GM23338 (cell line): ENCODE measurements around the gene IKZF3. TPM values are rescaled to one million over a fixed set of nuclear protein-coding genes. Genes with fewer than 3 reads are reported as not detected.
A peak's percentile ranks its signal among the peaks of the same experiment; 100 is the strongest.

Source experiments
- ATAC-seq: fragments of 200-7000 bp; cut with Tn5 transposase; 3 replicates; pipeline ENCODE4 v1.9.1; 2020
- DNase-seq: peaks from one replicate; pipeline ENCODE4 v3.0.0-alpha.2; 2015; ENCODE audit warnings: low spot score
- H2AFZ ChIP-seq: fragments of 200-600 bp; sonication (generic); 2 replicates; pipeline ENCODE4 v1.8.0; 2016; ENCODE audit warnings: antibody characterized with exemption, mild to moderate bottlenecking, moderate library complexity
- H3F3A ChIP-seq: fragments of 200-600 bp; sonication (generic); replicated peaks from 2 replicates; pipeline ENCODE4 v1.8.0; 2017; ENCODE audit warnings: antibody characterized with exemption, mixed run types, low read depth
- H3K27ac ChIP-seq: fragments of 200-600 bp; sonication (generic); 2 replicates; pipeline ENCODE4 v1.6.1; 2016; ENCODE audit warnings: low read depth
- H3K27me3 ChIP-seq: fragments of 200-600 bp; sonication (generic); 2 replicates; pipeline ENCODE4 v1.8.0; 2016; ENCODE audit warnings: mild to moderate bottlenecking, mixed run types, moderate library complexity; ENCODE audit not compliant: insufficient read depth
- H3K36me3 ChIP-seq: fragments of 200-600 bp; sonication (generic); 2 replicates; pipeline ENCODE4 v1.8.0; 2016; ENCODE audit warnings: mild to moderate bottlenecking; ENCODE audit not compliant: insufficient read depth
- H3K4me1 ChIP-seq: fragments of 200-600 bp; sonication (generic); 2 replicates; pipeline ENCODE4 v1.8.0; 2016; ENCODE audit warnings: mild to moderate bottlenecking, moderate library complexity; ENCODE audit not compliant: insufficient read depth
- H3K4me2 ChIP-seq: fragments of 200-600 bp; sonication (generic); 2 replicates; pipeline ENCODE4 v1.7.1; 2017; ENCODE audit warnings: mixed run types
- H3K4me3 ChIP-seq: fragments of 200-600 bp; sonication (generic); 2 replicates; pipeline ENCODE4 v1.6.1; 2016; ENCODE audit warnings: mixed run types
- H3K79me2 ChIP-seq: fragments of 200-600 bp; sonication (generic); replicated peaks from 2 replicates; pipeline ENCODE4 v1.8.0; 2017; ENCODE audit warnings: mild to moderate bottlenecking; ENCODE audit not compliant: insufficient read depth
- H3K9me2 ChIP-seq: fragments of 200-600 bp; sonication (generic); 2 replicates; pipeline ENCODE4 v1.8.0; 2017; ENCODE audit not compliant: insufficient read depth
- H4K20me1 ChIP-seq: fragments of 200-600 bp; sonication (generic); replicated peaks from 2 replicates; pipeline ENCODE4 v1.8.0; 2017; ENCODE audit warnings: mild to moderate bottlenecking; ENCODE audit not compliant: insufficient read depth
- H3K27ac Mint-ChIP-seq: 2 replicates; pipeline ENCODE4 v1.8.0; 2020; ENCODE audit warnings: inconsistent platforms, mild to moderate bottlenecking, moderate library complexity, mixed read lengths
- H3K27me3 Mint-ChIP-seq: 3 replicates; pipeline ENCODE4 v1.8.0; 2022; ENCODE audit warnings: low read depth, mild to moderate bottlenecking, moderate library complexity, mixed read lengths, inconsistent platforms; ENCODE audit not compliant: insufficient read depth, poor library complexity
- H3K36me3 Mint-ChIP-seq: 3 replicates; pipeline ENCODE4 v1.8.0; 2021; ENCODE audit warnings: low read depth, mild to moderate bottlenecking, inconsistent platforms, moderate library complexity, mixed read lengths
- H3K4me1 Mint-ChIP-seq: 3 replicates; pipeline ENCODE4 v1.8.0; 2020; ENCODE audit warnings: mild to moderate bottlenecking, inconsistent platforms, mixed read lengths
- H3K4me3 Mint-ChIP-seq: 3 replicates; pipeline ENCODE4 v1.8.0; 2021; ENCODE audit warnings: moderate library complexity, mild to moderate bottlenecking, inconsistent platforms, mixed read lengths
- H3K9me3 Mint-ChIP-seq: 3 replicates; pipeline ENCODE4 v1.8.0; 2020; ENCODE audit warnings: moderate library complexity, mild to moderate bottlenecking, inconsistent platforms, mixed read lengths
- CREB1 ChIP-seq: fragments of 250-450 bp; sonication (Bioruptor Pico); IDR thresholded peaks from 2 replicates; pipeline ENCODE4 v1.5.0; 2020; ENCODE audit warnings: low read depth, mild to moderate bottlenecking, moderate library complexity
- EZH2 ChIP-seq: fragments of 200-600 bp; sonication (generic); IDR thresholded peaks from one replicate; pipeline ENCODE4 v1.8.0; 2017; ENCODE audit warnings: antibody characterized with exemption, mild to moderate bottlenecking, low read depth; ENCODE audit not compliant: unreplicated experiment
- EZH2phosphoT487 ChIP-seq: fragments of 200-600 bp; sonication (generic); IDR thresholded peaks from one replicate; pipeline ENCODE4 v1.8.1; 2018; ENCODE audit warnings: antibody characterized with exemption; ENCODE audit not compliant: unreplicated experiment
- JUNB ChIP-seq: IDR thresholded peaks from one replicate; pipeline ENCODE4 v1.6.1; 2016; ENCODE audit warnings: antibody characterized with exemption; ENCODE audit not compliant: unreplicated experiment
- NANOG ChIP-seq: IDR thresholded peaks from 2 replicates; pipeline ENCODE4 v1.6.1; 2016; ENCODE audit warnings: antibody characterized with exemption, borderline replicate concordance
- POLR2AphosphoS5 ChIP-seq: IDR thresholded peaks from 2 replicates; pipeline ENCODE4 v1.6.1; 2016; ENCODE audit warnings: antibody characterized with exemption, low read depth
- STAT1 ChIP-seq: IDR thresholded peaks from one replicate; pipeline ENCODE4 v1.6.1; 2016; ENCODE audit warnings: antibody characterized with exemption; ENCODE audit not compliant: unreplicated experiment
- ZNF114 ChIP-seq: fragments of 250-450 bp; sonication (Bioruptor Pico); IDR thresholded peaks from 2 replicates; pipeline ENCODE4 v1.5.0; 2020; ENCODE audit warnings: mild to moderate bottlenecking, moderate library complexity
- ZNF331 ChIP-seq: fragments of 250-450 bp; sonication (Bioruptor Pico); IDR thresholded peaks from 2 replicates; pipeline ENCODE4 v1.5.0; 2020; ENCODE audit warnings: low read depth, mild to moderate bottlenecking, moderate library complexity
- polyA plus RNA-seq: library from polyadenylated mRNA; unstranded; fragments of >200 nt; fragmentation: Nextera tagmentation; extraction: Ambion mirVana; gene quantifications from 2 replicates; pipeline ENCODE4 v1.2.1, GENCODE V29; 2016
- total RNA-seq: library from RNA; depleted of rRNA; stranded (reverse); fragments of >200 nt; shearing (Covaris generic); gene quantifications from 2 replicates; pipeline ENCODE4 v1.2.3, GENCODE V29; 2014
- TF ChIP-seq, protein P1 (sequence below), 2 experiments: fragments of 200-600 bp in 1 of 2; sonication (generic) in 1 of 2; conservative IDR thresholded peaks; 2 replicates each; pipeline versions ENCODE4 v1.5.1 to v1.6.1; 2016 to 2017; ENCODE audit warnings: antibody characterized with exemption in 2 of 2, low read depth in 2 of 2, mild to moderate bottlenecking in 2 of 2, moderate library complexity in 1 of 2
- TF ChIP-seq, protein P2 (sequence below): IDR thresholded peaks from 2 replicates; pipeline ENCODE4 v1.6.1; 2016; ENCODE audit warnings: antibody characterized with exemption
- TF ChIP-seq, protein P3 (sequence below): fragments of 250-450 bp; sonication (Bioruptor Pico); IDR thresholded peaks from 2 replicates; pipeline ENCODE4 v1.5.0; 2020; ENCODE audit warnings: mild to moderate bottlenecking, moderate library complexity
- TF ChIP-seq, protein P4 (sequence below): IDR thresholded peaks from one replicate; pipeline ENCODE4 v1.6.1; 2018; ENCODE audit warnings: antibody characterized with exemption; ENCODE audit not compliant: unreplicated experiment

The IKZF3 gene
- total and polyA plus RNA-seq, 2 experiments from 2014 or later, result 0.11 to 0.76 TPM

DNA sequence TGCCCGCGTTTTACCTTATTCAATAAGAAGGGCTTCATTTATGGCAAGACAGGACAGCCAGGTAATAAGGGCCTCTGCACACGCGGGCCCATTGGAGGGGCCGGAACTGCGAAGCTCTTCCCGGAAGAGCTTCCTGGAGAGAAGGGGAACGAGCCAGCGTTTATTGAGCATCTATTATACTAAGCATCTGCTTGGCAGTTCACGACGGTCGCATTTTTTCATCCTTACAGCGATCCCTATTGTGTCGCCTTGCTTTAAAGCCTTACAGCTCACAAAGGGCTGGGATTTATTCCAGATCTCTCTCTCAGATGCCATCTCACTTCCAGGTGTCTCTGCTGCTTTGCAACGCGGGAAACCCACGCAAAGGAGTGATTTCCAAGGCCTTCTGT, 4.4 kb upstream of the IKZF3 start:
- H3K4me2 ChIP-seq, result no peak overlapping the region
- no peak overlapping the region for H3K4me3 ChIP-seq
- H3K27ac ChIP-seq, result no peak overlapping the region
- H3K27me3 Mint-ChIP-seq, result peaks cover 24% of the 10 kb centered on the region
- peaks cover 59% of the 10 kb centered on the region for H3K27me3 ChIP-seq
- H3K4me1 ChIP-seq, result 0 out of 2 replicates have a peak, but pooled peaks cover 3% of the 10 kb centered on the region
- no peak for DNase-seq
- no peak overlapping the region for H3K27ac Mint-ChIP-seq
- no peaks in the 10 kb centered on the region for H3K79me2 ChIP-seq
- no peak for TF ChIP-seq EZH2
- TF ChIP-seq, protein P1, sequence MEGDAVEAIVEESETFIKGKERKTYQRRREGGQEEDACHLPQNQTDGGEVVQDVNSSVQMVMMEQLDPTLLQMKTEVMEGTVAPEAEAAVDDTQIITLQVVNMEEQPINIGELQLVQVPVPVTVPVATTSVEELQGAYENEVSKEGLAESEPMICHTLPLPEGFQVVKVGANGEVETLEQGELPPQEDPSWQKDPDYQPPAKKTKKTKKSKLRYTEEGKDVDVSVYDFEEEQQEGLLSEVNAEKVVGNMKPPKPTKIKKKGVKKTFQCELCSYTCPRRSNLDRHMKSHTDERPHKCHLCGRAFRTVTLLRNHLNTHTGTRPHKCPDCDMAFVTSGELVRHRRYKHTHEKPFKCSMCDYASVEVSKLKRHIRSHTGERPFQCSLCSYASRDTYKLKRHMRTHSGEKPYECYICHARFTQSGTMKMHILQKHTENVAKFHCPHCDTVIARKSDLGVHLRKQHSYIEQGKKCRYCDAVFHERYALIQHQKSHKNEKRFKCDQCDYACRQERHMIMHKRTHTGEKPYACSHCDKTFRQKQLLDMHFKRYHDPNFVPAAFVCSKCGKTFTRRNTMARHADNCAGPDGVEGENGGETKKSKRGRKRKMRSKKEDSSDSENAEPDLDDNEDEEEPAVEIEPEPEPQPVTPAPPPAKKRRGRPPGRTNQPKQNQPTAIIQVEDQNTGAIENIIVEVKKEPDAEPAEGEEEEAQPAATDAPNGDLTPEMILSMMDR (conservative IDR thresholded peaks at IDR 0.05; ENCODE audit: low read depth in 2 of 2), result no peak
- no peak for TF ChIP-seq POLR2AphosphoS5
- no peak for TF ChIP-seq JUNB
- TF ChIP-seq ZNF114, result no peak
- TF ChIP-seq, protein P2, sequence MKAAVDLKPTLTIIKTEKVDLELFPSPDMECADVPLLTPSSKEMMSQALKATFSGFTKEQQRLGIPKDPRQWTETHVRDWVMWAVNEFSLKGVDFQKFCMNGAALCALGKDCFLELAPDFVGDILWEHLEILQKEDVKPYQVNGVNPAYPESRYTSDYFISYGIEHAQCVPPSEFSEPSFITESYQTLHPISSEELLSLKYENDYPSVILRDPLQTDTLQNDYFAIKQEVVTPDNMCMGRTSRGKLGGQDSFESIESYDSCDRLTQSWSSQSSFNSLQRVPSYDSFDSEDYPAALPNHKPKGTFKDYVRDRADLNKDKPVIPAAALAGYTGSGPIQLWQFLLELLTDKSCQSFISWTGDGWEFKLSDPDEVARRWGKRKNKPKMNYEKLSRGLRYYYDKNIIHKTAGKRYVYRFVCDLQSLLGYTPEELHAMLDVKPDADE, result no peak
- TF ChIP-seq, protein P3, sequence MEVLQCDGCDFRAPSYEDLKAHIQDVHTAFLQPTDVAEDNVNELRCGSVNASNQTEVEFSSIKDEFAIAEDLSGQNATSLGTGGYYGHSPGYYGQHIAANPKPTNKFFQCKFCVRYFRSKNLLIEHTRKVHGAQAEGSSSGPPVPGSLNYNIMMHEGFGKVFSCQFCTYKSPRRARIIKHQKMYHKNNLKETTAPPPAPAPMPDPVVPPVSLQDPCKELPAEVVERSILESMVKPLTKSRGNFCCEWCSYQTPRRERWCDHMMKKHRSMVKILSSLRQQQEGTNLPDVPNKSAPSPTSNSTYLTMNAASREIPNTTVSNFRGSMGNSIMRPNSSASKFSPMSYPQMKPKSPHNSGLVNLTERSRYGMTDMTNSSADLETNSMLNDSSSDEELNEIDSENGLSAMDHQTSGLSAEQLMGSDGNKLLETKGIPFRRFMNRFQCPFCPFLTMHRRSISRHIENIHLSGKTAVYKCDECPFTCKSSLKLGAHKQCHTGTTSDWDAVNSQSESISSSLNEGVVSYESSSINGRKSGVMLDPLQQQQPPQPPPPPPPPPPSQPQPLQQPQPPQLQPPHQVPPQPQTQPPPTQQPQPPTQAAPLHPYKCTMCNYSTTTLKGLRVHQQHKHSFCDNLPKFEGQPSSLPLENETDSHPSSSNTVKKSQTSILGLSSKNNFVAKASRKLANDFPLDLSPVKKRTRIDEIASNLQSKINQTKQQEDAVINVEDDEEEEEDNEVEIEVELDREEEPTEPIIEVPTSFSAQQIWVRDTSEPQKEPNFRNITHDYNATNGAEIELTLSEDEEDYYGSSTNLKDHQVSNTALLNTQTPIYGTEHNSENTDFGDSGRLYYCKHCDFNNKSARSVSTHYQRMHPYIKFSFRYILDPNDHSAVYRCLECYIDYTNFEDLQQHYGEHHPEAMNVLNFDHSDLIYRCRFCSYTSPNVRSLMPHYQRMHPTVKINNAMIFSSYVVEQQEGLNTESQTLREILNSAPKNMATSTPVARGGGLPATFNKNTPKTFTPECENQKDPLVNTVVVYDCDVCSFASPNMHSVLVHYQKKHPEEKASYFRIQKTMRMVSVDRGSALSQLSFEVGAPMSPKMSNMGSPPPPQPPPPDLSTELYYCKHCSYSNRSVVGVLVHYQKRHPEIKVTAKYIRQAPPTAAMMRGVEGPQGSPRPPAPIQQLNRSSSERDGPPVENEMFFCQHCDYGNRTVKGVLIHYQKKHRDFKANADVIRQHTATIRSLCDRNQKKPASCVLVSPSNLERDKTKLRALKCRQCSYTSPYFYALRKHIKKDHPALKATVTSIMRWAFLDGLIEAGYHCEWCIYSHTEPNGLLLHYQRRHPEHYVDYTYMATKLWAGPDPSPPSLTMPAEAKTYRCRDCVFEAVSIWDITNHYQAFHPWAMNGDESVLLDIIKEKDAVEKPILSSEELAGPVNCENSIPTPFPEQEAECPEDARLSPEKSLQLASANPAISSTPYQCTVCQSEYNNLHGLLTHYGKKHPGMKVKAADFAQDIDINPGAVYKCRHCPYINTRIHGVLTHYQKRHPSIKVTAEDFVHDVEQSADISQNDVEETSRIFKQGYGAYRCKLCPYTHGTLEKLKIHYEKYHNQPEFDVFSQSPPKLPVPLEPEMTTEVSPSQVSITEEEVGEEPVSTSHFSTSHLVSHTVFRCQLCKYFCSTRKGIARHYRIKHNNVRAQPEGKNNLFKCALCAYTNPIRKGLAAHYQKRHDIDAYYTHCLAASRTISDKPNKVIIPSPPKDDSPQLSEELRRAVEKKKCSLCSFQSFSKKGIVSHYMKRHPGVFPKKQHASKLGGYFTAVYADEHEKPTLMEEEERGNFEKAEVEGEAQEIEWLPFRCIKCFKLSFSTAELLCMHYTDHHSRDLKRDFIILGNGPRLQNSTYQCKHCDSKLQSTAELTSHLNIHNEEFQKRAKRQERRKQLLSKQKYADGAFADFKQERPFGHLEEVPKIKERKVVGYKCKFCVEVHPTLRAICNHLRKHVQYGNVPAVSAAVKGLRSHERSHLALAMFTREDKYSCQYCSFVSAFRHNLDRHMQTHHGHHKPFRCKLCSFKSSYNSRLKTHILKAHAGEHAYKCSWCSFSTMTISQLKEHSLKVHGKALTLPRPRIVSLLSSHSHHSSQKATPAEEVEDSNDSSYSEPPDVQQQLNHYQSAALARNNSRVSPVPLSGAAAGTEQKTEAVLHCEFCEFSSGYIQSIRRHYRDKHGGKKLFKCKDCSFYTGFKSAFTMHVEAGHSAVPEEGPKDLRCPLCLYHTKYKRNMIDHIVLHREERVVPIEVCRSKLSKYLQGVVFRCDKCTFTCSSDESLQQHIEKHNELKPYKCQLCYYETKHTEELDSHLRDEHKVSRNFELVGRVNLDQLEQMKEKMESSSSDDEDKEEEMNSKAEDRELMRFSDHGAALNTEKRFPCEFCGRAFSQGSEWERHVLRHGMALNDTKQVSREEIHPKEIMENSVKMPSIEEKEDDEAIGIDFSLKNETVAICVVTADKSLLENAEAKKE (CRISPR knock-in tag), result no peak
- no peak for TF ChIP-seq CREB1 (CRISPR knock-in tag)
- no peak for TF ChIP-seq STAT1
- TF ChIP-seq NANOG, result no peak
- TF ChIP-seq, protein P4, sequence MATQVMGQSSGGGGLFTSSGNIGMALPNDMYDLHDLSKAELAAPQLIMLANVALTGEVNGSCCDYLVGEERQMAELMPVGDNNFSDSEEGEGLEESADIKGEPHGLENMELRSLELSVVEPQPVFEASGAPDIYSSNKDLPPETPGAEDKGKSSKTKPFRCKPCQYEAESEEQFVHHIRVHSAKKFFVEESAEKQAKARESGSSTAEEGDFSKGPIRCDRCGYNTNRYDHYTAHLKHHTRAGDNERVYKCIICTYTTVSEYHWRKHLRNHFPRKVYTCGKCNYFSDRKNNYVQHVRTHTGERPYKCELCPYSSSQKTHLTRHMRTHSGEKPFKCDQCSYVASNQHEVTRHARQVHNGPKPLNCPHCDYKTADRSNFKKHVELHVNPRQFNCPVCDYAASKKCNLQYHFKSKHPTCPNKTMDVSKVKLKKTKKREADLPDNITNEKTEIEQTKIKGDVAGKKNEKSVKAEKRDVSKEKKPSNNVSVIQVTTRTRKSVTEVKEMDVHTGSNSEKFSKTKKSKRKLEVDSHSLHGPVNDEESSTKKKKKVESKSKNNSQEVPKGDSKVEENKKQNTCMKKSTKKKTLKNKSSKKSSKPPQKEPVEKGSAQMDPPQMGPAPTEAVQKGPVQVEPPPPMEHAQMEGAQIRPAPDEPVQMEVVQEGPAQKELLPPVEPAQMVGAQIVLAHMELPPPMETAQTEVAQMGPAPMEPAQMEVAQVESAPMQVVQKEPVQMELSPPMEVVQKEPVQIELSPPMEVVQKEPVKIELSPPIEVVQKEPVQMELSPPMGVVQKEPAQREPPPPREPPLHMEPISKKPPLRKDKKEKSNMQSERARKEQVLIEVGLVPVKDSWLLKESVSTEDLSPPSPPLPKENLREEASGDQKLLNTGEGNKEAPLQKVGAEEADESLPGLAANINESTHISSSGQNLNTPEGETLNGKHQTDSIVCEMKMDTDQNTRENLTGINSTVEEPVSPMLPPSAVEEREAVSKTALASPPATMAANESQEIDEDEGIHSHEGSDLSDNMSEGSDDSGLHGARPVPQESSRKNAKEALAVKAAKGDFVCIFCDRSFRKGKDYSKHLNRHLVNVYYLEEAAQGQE, result no peak
- TF ChIP-seq ZNF331 (CRISPR knock-in tag), result no peak
- no peak for TF ChIP-seq EZH2phosphoT487
- no peaks in the 10 kb centered on the region; the same call in 2 of the 3 replicates for H3K36me3 Mint-ChIP-seq
- no peaks in the 10 kb centered on the region for H3K36me3 ChIP-seq
- peak overlapping the region; percentile 83; the same call in 1 of the 2 replicates for H2AFZ ChIP-seq
- H3F3A ChIP-seq, result 0 out of 2 replicates have a peak, but pooled peaks cover 4% of the 10 kb centered on the region
- H3K4me3 Mint-ChIP-seq, result no peak overlapping the region
- no peaks in the 10 kb centered on the region; the same call in 2 of the 3 replicates for H3K9me3 Mint-ChIP-seq
- peaks cover 5% of the 10 kb centered on the region for H3K9me2 ChIP-seq
- H3K4me1 Mint-ChIP-seq, result peaks cover 4% of the 10 kb centered on the region
- H4K20me1 ChIP-seq, result no peaks in the 10 kb centered on the region
- no peak for ATAC-seq
